HG03139 (cell line): Measurements from ENCODE around the gene OSBPL10.

ENCODE experiments used
- ATAC-seq: cut with Tn5 transposase; IDR thresholded peaks from one replicate; pipeline ENCODE4 v1.9.1; 2021; ENCODE audit not compliant: unreplicated experiment

OSBPL10 gene

GRCh38 chr3:31959951-31960792 lies 20.9 kb downstream of the OSBPL10 start:
- ATAC-seq = no peak

- ATAC-seq = no peak
Observed at GRCh38 chr3:31959251-31959650, 21.8 kb downstream of the OSBPL10 start.

- ATAC-seq = no peak
Observed at GRCh38 chr3:31958701-31959152, 22.3 kb downstream of the OSBPL10 start.

GRCh38 chr3:31957106-31957505 lies 24.0 kb downstream of the OSBPL10 start:
- ATAC-seq = no peak

GRCh38 chr3:31955581-31955980 lies 25.5 kb downstream of the OSBPL10 start:
- no peak for ATAC-seq

- ATAC-seq = no peak
Observed at GRCh38 chr3:31953636-31954035, 27.4 kb downstream of the OSBPL10 start.

- no peak for ATAC-seq
Observed at GRCh38 chr3:31953091-31953490, 28.0 kb downstream of the OSBPL10 start.

- peak; percentile 90 for ATAC-seq
Observed at GRCh38 chr3:31952205-31952604, 28.9 kb downstream of the OSBPL10 start.

GRCh38 chr3:31948280-31948679 lies 32.8 kb downstream of the OSBPL10 start:
- ATAC-seq = no peak

- ATAC-seq = no peak
Observed at GRCh38 chr3:31947671-31948091, 33.4 kb downstream of the OSBPL10 start.

GRCh38 chr3:31947162-31947561 lies 33.9 kb downstream of the OSBPL10 start:
- no peak for ATAC-seq

GRCh38 chr3:31946484-31947081 lies 34.5 kb downstream of the OSBPL10 start:
- ATAC-seq = no peak

- ATAC-seq = no peak
Observed at GRCh38 chr3:31945738-31946052, 35.4 kb downstream of the OSBPL10 start.

- no peak for ATAC-seq
Observed at GRCh38 chr3:31943041-31943440, 38.0 kb downstream of the OSBPL10 start.

- no peak for ATAC-seq
Observed at GRCh38 chr3:31942446-31942845, 38.6 kb downstream of the OSBPL10 start.

GRCh38 chr3:31937225-31937624 lies 43.8 kb downstream of the OSBPL10 start:
- no peak for ATAC-seq

GRCh38 chr3:31936420-31937060 lies 44.5 kb downstream of the OSBPL10 start:
- no peak for ATAC-seq

- no peak for ATAC-seq
Observed at GRCh38 chr3:31934866-31935265, 46.2 kb downstream of the OSBPL10 start.

GRCh38 chr3:31934018-31934417 lies 47.0 kb downstream of the OSBPL10 start:
- ATAC-seq = no peak

GRCh38 chr3:31932990-31933389 lies 48.1 kb downstream of the OSBPL10 start:
- ATAC-seq = no peak

GRCh38 chr3:31929826-31930502 lies 51.1 kb downstream of the OSBPL10 start:
- no peak for ATAC-seq

GRCh38 chr3:31927811-31928210 lies 53.3 kb downstream of the OSBPL10 start:
- no peak for ATAC-seq
